GM12878 (cell line): Measurements from ENCODE around the gene GPRIN1. TPM values are rescaled to one million over a fixed set of nuclear protein-coding genes. Genes with fewer than 3 reads are reported as not detected.

Experiments
- ATAC-seq: fragments of 200-7000 bp; cut with Tn5 transposase; 3 replicates; pipeline ENCODE4 v1.9.1; 2020; ENCODE audit warnings: mild to moderate bottlenecking, moderate library complexity
- BruUV-seq: library from RNA; stranded (reverse); fragments of 400-500 nt; replicated peaks from 2 replicates; lab custom pipeline; 2021; lab: Mats Ljungman, UMichigan
- CTCF ChIA-PET: fragments of 300-600 bp; sonication (Branson Sonifier 250); formaldehyde crosslinking; extraction: SDS; loops from one replicate; lab custom pipeline; 2021; ENCODE audit warnings: inconsistent platforms; lab: Yijun Ruan, JAX
- POLR2A ChIA-PET: fragments of 350-600 bp; formaldehyde crosslinking; extraction: SDS; loops from one replicate; lab custom pipeline; 2021; ENCODE audit warnings: inconsistent platforms; lab: Charles Lee
- RAD21 ChIA-PET: fragments of 300-600 bp; sonication (Branson Sonifier 250); formaldehyde crosslinking; loops from one replicate; lab custom pipeline; 2023; ENCODE audit warnings: antibody characterized with exemption; ENCODE audit not compliant: unreplicated experiment; lab: Charles Lee
- SMC1A ChIA-PET: fragments of 300-600 bp; sonication (Branson Sonifier 250); formaldehyde crosslinking; loops from one replicate; lab custom pipeline; 2023; ENCODE audit not compliant: unreplicated experiment, uncharacterized antibody; lab: Charles Lee
- DNase-seq: peaks from one replicate; pipeline ENCODE4 v3.0.0-alpha.2; 2011; ENCODE audit warnings: low read depth, low spot score
- FAIRE-seq: peaks from 3 replicates; lab custom pipeline; 2011; peaks lifted over from hg19 to GRCh38; lab: Jason Lieb, UNC
- H2AFZ ChIP-seq: 2 replicates; pipeline ENCODE4 v1.6.0; 2011; ENCODE audit warnings: low read depth, low read length, control low read depth; ENCODE audit not compliant: control insufficient read depth
- H3K27ac ChIP-seq: 2 replicates; pipeline ENCODE4 v1.5.1; 2011; ENCODE audit warnings: control low read depth; ENCODE audit not compliant: control insufficient read depth, insufficient read depth
- H3K27me3 ChIP-seq, 2 experiments: replicated peaks in 1 of 2; 2 replicates each; pipeline versions ENCODE4 v1.6.0 to v1.6.1; 2011; ENCODE audit warnings: low read length in 1 of 2; ENCODE audit not compliant: control insufficient read depth in 2 of 2, insufficient read depth in 2 of 2
- H3K36me3 ChIP-seq, 2 experiments: 2 replicates each; pipeline ENCODE4 v1.5.1; 2011; ENCODE audit warnings: low read length in 1 of 2; ENCODE audit not compliant: control insufficient read depth in 2 of 2, insufficient read depth in 2 of 2
- H3K4me1 ChIP-seq: 2 replicates; pipeline ENCODE4 v1.6.1; 2011; ENCODE audit warnings: mild to moderate bottlenecking, low read length, moderate library complexity, mixed read lengths; ENCODE audit not compliant: control insufficient read depth, insufficient read depth
- H3K4me2 ChIP-seq: 2 replicates; pipeline ENCODE4 v1.6.0; 2011; ENCODE audit warnings: control low read depth; ENCODE audit not compliant: control insufficient read depth, insufficient read depth
- H3K4me3 ChIP-seq: fragments of 200-600 bp; sonication (generic); 2 replicates; pipeline ENCODE4 v1.5.1; 2016
- H3K79me2 ChIP-seq: 2 replicates; pipeline ENCODE4 v1.6.0; 2011; ENCODE audit warnings: low read length; ENCODE audit not compliant: control insufficient read depth, insufficient read depth
- H3K9ac ChIP-seq: 2 replicates; pipeline ENCODE4 v1.8.0; 2011; ENCODE audit warnings: low read length, control low read depth, mixed read lengths; ENCODE audit not compliant: control insufficient read depth, insufficient read depth
- H3K9me3 ChIP-seq: replicated peaks from 3 replicates; pipeline ENCODE4 v1.5.1; 2011; ENCODE audit warnings: mild to moderate bottlenecking, low read length; ENCODE audit not compliant: control insufficient read depth, insufficient read depth
- H4K20me1 ChIP-seq: 2 replicates; pipeline ENCODE4 v1.6.0; 2011; ENCODE audit not compliant: control insufficient read depth, insufficient read depth
- BCL11A ChIP-seq: IDR thresholded peaks from 2 replicates; pipeline ENCODE4 v1.6.1; 2011; ENCODE audit warnings: low read depth, low read length
- EGR1 ChIP-seq, 2 experiments: IDR thresholded peaks; 1 replicate in 1 of 2; 2 replicates in 1 of 2; pipeline ENCODE4 v1.6.1; 2011 to 2012; ENCODE audit warnings: low read depth in 2 of 2, low read length in 2 of 2, borderline replicate concordance in 1 of 2, mild to moderate bottlenecking in 1 of 2, moderate library complexity in 1 of 2
- IKZF2 ChIP-seq, 2 experiments: fragments of 450-650 bp; IDR thresholded peaks; 2 replicates each; pipeline ENCODE4 v1.6.1; 2017; ENCODE audit warnings: mild to moderate bottlenecking in 2 of 2, moderate library complexity in 2 of 2
- RBBP5 ChIP-seq: fragments of 200-600 bp; sonication (generic); conservative IDR thresholded peaks from 2 replicates; pipeline ENCODE4 v1.6.1; 2016
- SIX5 ChIP-seq: IDR thresholded peaks from 2 replicates; pipeline ENCODE4 v1.6.1; 2011; ENCODE audit warnings: mild to moderate bottlenecking, low read depth, low read length, moderate library complexity; ENCODE audit not compliant: severe bottlenecking
- WRNIP1 ChIP-seq: IDR thresholded peaks from 2 replicates; pipeline ENCODE4 v1.6.1; 2011; ENCODE audit warnings: low read depth, low read length, improper control_type of control experiment, borderline replicate concordance
- WGBS: methylation state at CpG from one replicate; pipeline ENCODE4 v1.1.6; 2016; ENCODE audit warnings: low lambda C conversion rate; ENCODE audit not compliant: insufficient replicate concordance, insufficient coverage; ENCODE audit errors: missing lambda C conversion rate; 5-methylcytosine and 5-hydroxymethylcytosine counted together
- in situ Hi-C: fragments of 300-500 bp; cut with MboI; formaldehyde crosslinking; loops from 9 replicates; pipeline ENCODE4 v1.14.3; 2018; ENCODE audit warnings: mixed read lengths
- intact Hi-C: fragments of 100-400 bp; cut with micrococcal nuclease; formaldehyde crosslinking; loops from one replicate; pipeline ENCODE4 v1.14.2; 2022; ENCODE audit not compliant: unreplicated experiment
- polyA plus RNA-seq, 11 experiments: library from polyadenylated mRNA; depleted of rRNA in 4 of 11; unstranded in 6 of 11; stranded (reverse) in 5 of 11; fragments of >200 nt; fragmentation: Nextera tagmentation in 4 of 11; fragmentation: Illumina TruSeq in 1 of 11; extraction: Ambion mirVana in 4 of 11; extraction: Trizol in 1 of 11; gene quantifications; 1 replicate in 1 of 11; 2 replicates in 10 of 11; pipeline versions ENCODE4 v1.2.1 to v1.2.3, GENCODE V29; 2011 to 2016; ENCODE audit warnings: inconsistent platforms in 2 of 11, missing spikeins in 2 of 11, low read depth in 1 of 11
- total RNA-seq, 4 experiments: library from RNA; depleted of rRNA in 3 of 4; stranded (reverse); fragments of >200 nt in 3 of 4; fragmentation: Illumina TruSeq in 1 of 4; extraction: Trizol in 1 of 4; gene quantifications; 2 replicates each; pipeline versions ENCODE4 v1.2.1 to v1.2.3, GENCODE V29; 2013 to 2021
- TF ChIP-seq, protein P1 (sequence below): fragments of 450-650 bp; formaldehyde crosslinking; IDR thresholded peaks from 2 replicates; pipeline ENCODE4 v1.4.0; 2022; ENCODE audit warnings: mild to moderate bottlenecking, moderate library complexity

GPRIN1 gene
- total and polyA plus RNA-seq, 10 of the 15 experiments (the other 5 are each of a cell fraction or from before 2014, with no cell fraction given), result 0.52 to 16.3 (median 4.5) TPM

DNA sequence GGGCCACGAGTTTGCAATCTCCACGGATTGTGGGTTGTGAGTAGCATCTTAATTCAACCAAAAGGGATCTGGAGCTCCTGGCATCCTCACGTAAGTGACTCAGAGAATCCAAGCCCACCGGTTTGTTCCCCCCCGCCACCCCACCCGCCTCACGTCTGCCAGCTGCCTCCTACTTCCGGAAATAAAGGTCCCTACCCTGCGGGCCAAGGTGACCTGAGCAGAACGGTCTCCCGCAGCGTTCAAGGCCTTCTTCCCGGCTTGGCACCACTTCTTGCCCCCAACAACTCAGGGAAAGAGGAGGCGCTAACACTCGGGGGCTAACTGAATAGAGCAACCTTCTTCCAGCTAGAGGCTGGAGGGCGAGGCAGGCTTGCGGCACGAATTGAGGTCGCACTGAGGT lies 8.8 kb upstream of the GPRIN1 start:
- no TSS peak for BruUV-seq
- Histone ChIP-seq H3K36me3 (no peaks in the 10 kb centered on the region), H2AFZ (no peak overlapping the region), H4K20me1 (no peaks in the 10 kb centered on the region), H3K4me1 (no peaks in the 10 kb centered on the region), H3K27me3 (peaks cover 4 to 7% of the 10 kb centered on the region in 2 experiments), H3K4me2 (no peak overlapping the region), H3K9me3 (no peaks in the 10 kb centered on the region), H3K27ac (no peak overlapping the region), H3K79me2 (no peaks in the 10 kb centered on the region), H3K9ac (no peak overlapping the region), H3K4me3 (no peak overlapping the region)
- RAD21 ChIA-PET, result no interaction called here
- no peak for DNase-seq
- SMC1A ChIA-PET, result interaction anchor here (0.6 kb wide), 1 partner anchor 255 kb away, joined by 3 read pairs; no protein-coding TSS in a partner anchor
- no peak for ATAC-seq
- intact Hi-C loops, result loop anchor here (5.0 kb wide), 1 partner anchor 46 kb away; no protein-coding TSS in a partner anchor
- CTCF ChIA-PET, result no interaction called here
- in situ Hi-C loops, result no loop called here
- POLR2A ChIA-PET, result no interaction called here
- 57% methylated on average over 19 of the region's 19 CpGs for WGBS
- no peak for FAIRE-seq
- TF ChIP-seq EGR1 (IDR thresholded peaks at IDR 0.05; ENCODE audit: borderline replicate concordance in 1 of 2, low read depth in 2 of 2, low read length in 2 of 2) (no peak), SIX5 (no peak), RBBP5 (no peak), IKZF2 (IDR thresholded peaks at IDR 0.05) (no peak), WRNIP1 (no peak), BCL11A (no peak)
- TF ChIP-seq, protein P1, sequence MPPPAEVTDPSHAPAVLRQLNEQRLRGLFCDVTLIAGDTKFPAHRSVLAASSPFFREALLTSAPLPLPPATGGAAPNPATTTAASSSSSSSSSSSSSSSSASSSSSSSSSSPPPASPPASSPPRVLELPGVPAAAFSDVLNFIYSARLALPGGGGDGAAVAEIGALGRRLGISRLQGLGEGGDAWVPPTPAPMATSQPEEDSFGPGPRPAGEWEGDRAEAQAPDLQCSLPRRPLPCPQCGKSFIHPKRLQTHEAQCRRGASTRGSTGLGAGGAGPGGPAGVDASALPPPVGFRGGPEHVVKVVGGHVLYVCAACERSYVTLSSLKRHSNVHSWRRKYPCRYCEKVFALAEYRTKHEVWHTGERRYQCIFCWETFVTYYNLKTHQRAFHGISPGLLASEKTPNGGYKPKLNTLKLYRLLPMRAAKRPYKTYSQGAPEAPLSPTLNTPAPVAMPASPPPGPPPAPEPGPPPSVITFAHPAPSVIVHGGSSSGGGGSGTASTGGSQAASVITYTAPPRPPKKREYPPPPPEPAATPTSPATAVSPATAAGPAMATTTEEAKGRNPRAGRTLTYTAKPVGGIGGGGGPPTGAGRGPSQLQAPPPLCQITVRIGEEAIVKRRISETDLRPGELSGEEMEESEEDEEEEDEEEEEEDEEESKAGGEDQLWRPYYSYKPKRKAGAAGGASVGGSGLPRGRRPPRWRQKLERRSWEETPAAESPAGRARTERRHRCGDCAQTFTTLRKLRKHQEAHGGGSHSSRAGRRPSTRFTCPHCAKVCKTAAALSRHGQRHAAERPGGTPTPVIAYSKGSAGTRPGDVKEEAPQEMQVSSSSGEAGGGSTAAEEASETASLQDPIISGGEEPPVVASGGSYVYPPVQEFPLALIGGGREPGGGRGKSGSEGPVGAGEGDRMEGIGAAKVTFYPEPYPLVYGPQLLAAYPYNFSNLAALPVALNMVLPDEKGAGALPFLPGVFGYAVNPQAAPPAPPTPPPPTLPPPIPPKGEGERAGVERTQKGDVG (CRISPR knock-in tag), result no peak
